Suppressor macrophage (primary cell): ENCODE measurements around the gene ZDHHC16.
"Not testable (repeated sequence)": the region's sequence is repeated elsewhere in the genome, so short reads cannot be mapped to it uniquely, and the experiment has no call there.

Source experiments
- DNase-seq, 4 experiments: peaks; one replicate each; pipeline ENCODE4 v3.0.0-alpha.2; 2020 to 2022

The ZDHHC16 gene

GRCh38 chr10:97434557-97434956, 11.4 kb upstream of the ZDHHC16 start:
- no peak for DNase-seq

GRCh38 chr10:97435211-97435610, 10.8 kb upstream of the ZDHHC16 start:
- no peak for DNase-seq

- DNase-seq, result no peak
These were observed 3.7 kb upstream of the ZDHHC16 start for GRCh38 chr10:97442277-97442676.

- DNase-seq, result no peak
These were observed 1.8 kb upstream of the ZDHHC16 start for GRCh38 chr10:97444212-97444611.

GRCh38 chr10:97445357-97445721, 636 bp upstream of the ZDHHC16 start:
- DNase-seq, result no peak

- DNase-seq, result no peak
These were observed 4.9 kb downstream of the ZDHHC16 start for GRCh38 chr10:97450828-97451227.

GRCh38 chr10:97451605-97452004, 5.6 kb downstream of the ZDHHC16 start:
- no peak for DNase-seq

GRCh38 chr10:97452352-97452751, 6.4 kb downstream of the ZDHHC16 start:
- no peak for DNase-seq

- DNase-seq, result peak in 1 of 4 experiments; percentile 19
These were observed 8.5 kb downstream of the ZDHHC16 start for GRCh38 chr10:97454330-97455036.

- DNase-seq, result no peak
These were observed 10.2 kb downstream of the ZDHHC16 start for GRCh38 chr10:97456034-97456685.

- no peak for DNase-seq
These were observed 10.7 kb downstream of the ZDHHC16 start for GRCh38 chr10:97456686-97457065.

GRCh38 chr10:97459111-97459510, 13.1 kb downstream of the ZDHHC16 start:
- no peak for DNase-seq

- no peak for DNase-seq
These were observed 14.0 kb downstream of the ZDHHC16 start for GRCh38 chr10:97459933-97460332.

GRCh38 chr10:97462309-97462708, 16.3 kb downstream of the ZDHHC16 start:
- no peak for DNase-seq

GRCh38 chr10:97463363-97464132, 17.6 kb downstream of the ZDHHC16 start:
- peak; percentile 57 to 66 (median 61) for DNase-seq

- no peak for DNase-seq
These were observed 18.3 kb downstream of the ZDHHC16 start for GRCh38 chr10:97464226-97464625.

- DNase-seq, result no peak
These were observed 20.0 kb downstream of the ZDHHC16 start for GRCh38 chr10:97465982-97466381.

GRCh38 chr10:97466755-97467154, 20.8 kb downstream of the ZDHHC16 start:
- no peak for DNase-seq

GRCh38 chr10:97468162-97468561, 22.2 kb downstream of the ZDHHC16 start:
- no peak for DNase-seq

GRCh38 chr10:97468781-97469180, 22.8 kb downstream of the ZDHHC16 start:
- not testable (repeated sequence) for DNase-seq

GRCh38 chr10:97474918-97475317, 28.9 kb downstream of the ZDHHC16 start:
- no peak for DNase-seq

GRCh38 chr10:97475936-97476594, 30.1 kb downstream of the ZDHHC16 start:
- DNase-seq, result peak; percentile 82 to 88 (median 84)

GRCh38 chr10:97479410-97479809, 33.4 kb downstream of the ZDHHC16 start:
- DNase-seq, result not testable (repeated sequence)
